HG03108 (cell line): ENCODE results near the gene CDK16.

Experiments used
- ATAC-seq: cut with Tn5 transposase; IDR thresholded peaks from one replicate; pipeline ENCODE4 v1.9.1; 2021; ENCODE audit warnings: moderate library complexity; ENCODE audit not compliant: unreplicated experiment

Gene CDK16

GRCh38 chrX:47185241-47185640 is 33.2 kb upstream of the CDK16 start:
- no peak for ATAC-seq

GRCh38 chrX:47186096-47186740 is 32.3 kb upstream of the CDK16 start:
- no peak for ATAC-seq

GRCh38 chrX:47187106-47187677 is 31.3 kb upstream of the CDK16 start:
- ATAC-seq: no peak

GRCh38 chrX:47189906-47190305 is 28.6 kb upstream of the CDK16 start:
- no peak for ATAC-seq

- ATAC-seq: peak; percentile 53
Observed at GRCh38 chrX:47190445-47191269, 27.8 kb upstream of the CDK16 start.

- no peak for ATAC-seq
Observed at GRCh38 chrX:47191331-47191730, 27.1 kb upstream of the CDK16 start.

- no peak for ATAC-seq
Observed at GRCh38 chrX:47191806-47192401, 26.6 kb upstream of the CDK16 start.

- ATAC-seq: peak; percentile 54
Observed at GRCh38 chrX:47193475-47194193, 24.8 kb upstream of the CDK16 start, which contains the start of gene UBA1. UBA1 (plus strand) TSS chrX:47193829; CDS start chrX:47198803, 4,974 bp downstream.

- ATAC-seq: no peak
Observed at GRCh38 chrX:47194194-47194787, 24.2 kb upstream of the CDK16 start.

GRCh38 chrX:47196098-47196497 is 22.4 kb upstream of the CDK16 start:
- ATAC-seq: no peak

GRCh38 chrX:47197526-47197925 is 21.0 kb upstream of the CDK16 start:
- ATAC-seq: no peak

- ATAC-seq: no peak
Observed at GRCh38 chrX:47198026-47198686, 20.3 kb upstream of the CDK16 start.

- no peak for ATAC-seq
Observed at GRCh38 chrX:47198687-47199080, 19.8 kb upstream of the CDK16 start.

GRCh38 chrX:47199286-47199685 is 19.2 kb upstream of the CDK16 start:
- no peak for ATAC-seq

GRCh38 chrX:47200385-47201150 is 17.9 kb upstream of the CDK16 start:
- no peak for ATAC-seq

GRCh38 chrX:47201345-47201944 is 17.0 kb upstream of the CDK16 start:
- ATAC-seq: no peak

GRCh38 chrX:47202316-47202715 is 16.2 kb upstream of the CDK16 start:
- ATAC-seq: no peak

GRCh38 chrX:47202877-47203276 is 15.6 kb upstream of the CDK16 start:
- no peak for ATAC-seq

GRCh38 chrX:47204970-47205369 is 13.5 kb upstream of the CDK16 start:
- no peak for ATAC-seq
